Ishikawa (cell line): Measurements from ENCODE around the gene RGS14.

ENCODE experiments used
- CEBPB ChIP-seq: IDR thresholded peaks from 2 replicates; pipeline ENCODE4 v1.6.1; 2012
- CREB1 ChIP-seq: IDR thresholded peaks from 2 replicates; pipeline ENCODE4 v1.6.1; 2012; ENCODE audit warnings: low read depth
- EGR1 ChIP-seq: IDR thresholded peaks from 2 replicates; pipeline ENCODE4 v1.6.1; 2012
- EP300 ChIP-seq: IDR thresholded peaks from 2 replicates; pipeline ENCODE4 v1.6.1; 2012; ENCODE audit warnings: borderline replicate concordance
- FOXM1 ChIP-seq: IDR thresholded peaks from 2 replicates; pipeline ENCODE4 v1.6.1; 2012; ENCODE audit warnings: low read depth, borderline replicate concordance
- MAX ChIP-seq: IDR thresholded peaks from 2 replicates; pipeline ENCODE4 v1.6.1; 2012
- NFIC ChIP-seq: IDR thresholded peaks from 2 replicates; pipeline ENCODE4 v1.6.1; 2012
- RAD21 ChIP-seq: IDR thresholded peaks from 2 replicates; pipeline ENCODE4 v1.6.1; 2012; ENCODE audit warnings: low read depth
- REST ChIP-seq: IDR thresholded peaks from 2 replicates; pipeline ENCODE4 v1.6.1; 2012; ENCODE audit warnings: low read depth, mild to moderate bottlenecking
- TAF1 ChIP-seq: IDR thresholded peaks from 2 replicates; pipeline ENCODE4 v1.6.1; 2012; ENCODE audit warnings: low read depth, mild to moderate bottlenecking
- TCF12 ChIP-seq: IDR thresholded peaks from 2 replicates; pipeline ENCODE4 v1.6.1; 2012; ENCODE audit warnings: low read depth
- TEAD4 ChIP-seq: IDR thresholded peaks from 2 replicates; pipeline ENCODE4 v1.6.1; 2012
- USF1 ChIP-seq: IDR thresholded peaks from 2 replicates; pipeline ENCODE4 v1.6.1; 2012
- YY1 ChIP-seq: IDR thresholded peaks from 2 replicates; pipeline ENCODE4 v1.6.1; 2012; ENCODE audit warnings: low read depth
- ZBTB7A ChIP-seq: IDR thresholded peaks from 2 replicates; pipeline ENCODE4 v1.6.1; 2012; ENCODE audit warnings: low read depth

Gene RGS14

GRCh38 chr5:177404641-177405179 is 47.0 kb downstream of the RGS14 start:
- TF ChIP-seq REST, result no peak
- no peak for TF ChIP-seq CEBPB
- no peak; the same call in 1 of the 2 replicates for TF ChIP-seq ZBTB7A

GRCh38 chr5:177405312-177405711 is 47.6 kb downstream of the RGS14 start:
- TF ChIP-seq YY1 (no peak), FOXM1 (no peak), REST (no peak), RAD21 (no peak), TCF12 (no peak), NFIC (no peak), CREB1 (no peak), TAF1 (no peak), ZBTB7A (no peak), EGR1 (no peak), CEBPB (no peak), USF1 (no peak), EP300 (no peak), TEAD4 (no peak), MAX (no peak)

GRCh38 chr5:177405805-177406204 is 48.1 kb downstream of the RGS14 start:
- TF ChIP-seq FOXM1 (no peak), MAX (no peak), USF1 (no peak), CEBPB (no peak), REST (no peak), ZBTB7A (no peak), TEAD4 (no peak), CREB1 (no peak), NFIC (no peak), EP300 (no peak), RAD21 (no peak), EGR1 (no peak), TAF1 (no peak), TCF12 (no peak), YY1 (no peak)

- no peak for TF ChIP-seq EGR1
- no peak for TF ChIP-seq RAD21
- TF ChIP-seq CREB1, result no peak
- no peak for TF ChIP-seq EP300
- TF ChIP-seq FOXM1, result no peak
- TF ChIP-seq NFIC, result no peak
- TF ChIP-seq TCF12, result no peak
- no peak for TF ChIP-seq TAF1
- TF ChIP-seq TEAD4, result no peak
- no peak for TF ChIP-seq YY1
- TF ChIP-seq MAX, result no peak
- TF ChIP-seq REST, result no peak
- no peak for TF ChIP-seq CEBPB
- no peak for TF ChIP-seq ZBTB7A
- no peak for TF ChIP-seq USF1
Measured at GRCh38 chr5:177409043-177409801, 51.5 kb downstream of the RGS14 start, which contains the start of gene F12. TSS of gene F12 (minus strand) at chr5:177409564. CDS start at chr5:177409527, 37 bp downstream.
